ENCODE results near the gene HEMK1.
A peak's percentile ranks its signal among the peaks of the same experiment; 100 is the strongest.

The HEMK1 gene

GRCh38 chr3:50568947-50569749, at the start of gene HEMK1:
HEMK1 (plus strand) TSS chr3:50569522; CDS start chr3:50571105, 1,583 bp downstream.
- DNase-seq (ENCODE audit: low spot score): peak; percentile 92

- no peak for DNase-seq (ENCODE audit: low spot score)
Observed at GRCh38 chr3:50520849-50521248, 48.5 kb upstream of the HEMK1 start.

- no peak for DNase-seq (ENCODE audit: low spot score)
Observed at GRCh38 chr3:50521572-50521971, 47.8 kb upstream of the HEMK1 start.

- no peak for DNase-seq (ENCODE audit: low spot score)
Observed at GRCh38 chr3:50523279-50523811, 46.0 kb upstream of the HEMK1 start.

GRCh38 chr3:50524746-50525145, 44.6 kb upstream of the HEMK1 start:
- DNase-seq (ENCODE audit: low spot score): no peak

GRCh38 chr3:50525191-50525910, 44.0 kb upstream of the HEMK1 start:
- DNase-seq (ENCODE audit: low spot score): no peak

- DNase-seq (ENCODE audit: low spot score): no peak
Observed at GRCh38 chr3:50525987-50526386, 43.3 kb upstream of the HEMK1 start.

GRCh38 chr3:50530001-50530970, 39.0 kb upstream of the HEMK1 start:
- DNase-seq (ENCODE audit: low spot score): no peak

- DNase-seq (ENCODE audit: low spot score): no peak
Observed at GRCh38 chr3:50531201-50531600, 38.1 kb upstream of the HEMK1 start.

GRCh38 chr3:50532062-50532705, 37.1 kb upstream of the HEMK1 start:
- no peak for DNase-seq (ENCODE audit: low spot score)

GRCh38 chr3:50533316-50533715, 36.0 kb upstream of the HEMK1 start:
- no peak for DNase-seq (ENCODE audit: low spot score)

- DNase-seq (ENCODE audit: low spot score): no peak
Observed at GRCh38 chr3:50533807-50534461, 35.4 kb upstream of the HEMK1 start.

- DNase-seq (ENCODE audit: low spot score): no peak
Observed at GRCh38 chr3:50534681-50535330, 34.5 kb upstream of the HEMK1 start.

GRCh38 chr3:50536471-50537180, 32.7 kb upstream of the HEMK1 start:
- no peak for DNase-seq (ENCODE audit: low spot score)

GRCh38 chr3:50537421-50538129, 31.7 kb upstream of the HEMK1 start:
- DNase-seq (ENCODE audit: low spot score): no peak

GRCh38 chr3:50539356-50540286, 29.7 kb upstream of the HEMK1 start:
- no peak for DNase-seq (ENCODE audit: low spot score)

- DNase-seq (ENCODE audit: low spot score): peak; percentile 54
Observed at GRCh38 chr3:50542177-50543034, 26.9 kb upstream of the HEMK1 start.

Measured in pons (tissue), 1 donor.